Endothelial cell (in vitro differentiated cells): ENCODE data around the gene CFP. TPM values are rescaled to one million over a fixed set of nuclear protein-coding genes. Genes with fewer than 3 reads are reported as not detected.

Experiments
- DNase-seq: peaks from one replicate; pipeline ENCODE4 v3.0.0; 2021; ENCODE audit warnings: low spot score
- H3K27ac Mint-ChIP-seq: one replicate; pipeline ENCODE4 v1.8.0; 2021; ENCODE audit warnings: mixed read lengths, inconsistent platforms; ENCODE audit not compliant: unreplicated experiment
- H3K27me3 Mint-ChIP-seq: one replicate; pipeline ENCODE4 v1.8.0; 2021; ENCODE audit warnings: mild to moderate bottlenecking, moderate library complexity, mixed read lengths, inconsistent platforms; ENCODE audit not compliant: unreplicated experiment
- H3K36me3 Mint-ChIP-seq: one replicate; pipeline ENCODE4 v1.8.0; 2021; ENCODE audit warnings: mild to moderate bottlenecking, low read depth, mixed read lengths, inconsistent platforms; ENCODE audit not compliant: unreplicated experiment
- H3K4me1 Mint-ChIP-seq: one replicate; pipeline ENCODE4 v1.8.0; 2021; ENCODE audit warnings: mild to moderate bottlenecking, mixed read lengths, inconsistent platforms; ENCODE audit not compliant: unreplicated experiment
- H3K4me3 Mint-ChIP-seq: one replicate; pipeline ENCODE4 v1.8.0; 2021; ENCODE audit warnings: mild to moderate bottlenecking, mixed read lengths, inconsistent platforms; ENCODE audit not compliant: unreplicated experiment
- H3K9me3 Mint-ChIP-seq: one replicate; pipeline ENCODE4 v1.8.0; 2021; ENCODE audit warnings: mixed read lengths, inconsistent platforms; ENCODE audit not compliant: unreplicated experiment
- total RNA-seq: library from RNA; stranded (reverse); fragmentation: NEBNext Ultra II Directional; extraction: Animal tissue kit (Norgen Biotek cat#: 25700); gene quantifications from one replicate; pipeline ENCODE4 v1.2.1, GENCODE V29; 2021; ENCODE audit not compliant: unreplicated experiment
- TF ChIP-seq, protein P1 (sequence below): fragments of 200-600 bp; sonication (generic); IDR thresholded peaks from one replicate; pipeline ENCODE4 v1.5.0; 2021; ENCODE audit warnings: antibody characterized with exemption; ENCODE audit not compliant: unreplicated experiment

Gene CFP
- total RNA-seq, 1 donor from 2014 or later, result 27.5 TPM

DNA sequence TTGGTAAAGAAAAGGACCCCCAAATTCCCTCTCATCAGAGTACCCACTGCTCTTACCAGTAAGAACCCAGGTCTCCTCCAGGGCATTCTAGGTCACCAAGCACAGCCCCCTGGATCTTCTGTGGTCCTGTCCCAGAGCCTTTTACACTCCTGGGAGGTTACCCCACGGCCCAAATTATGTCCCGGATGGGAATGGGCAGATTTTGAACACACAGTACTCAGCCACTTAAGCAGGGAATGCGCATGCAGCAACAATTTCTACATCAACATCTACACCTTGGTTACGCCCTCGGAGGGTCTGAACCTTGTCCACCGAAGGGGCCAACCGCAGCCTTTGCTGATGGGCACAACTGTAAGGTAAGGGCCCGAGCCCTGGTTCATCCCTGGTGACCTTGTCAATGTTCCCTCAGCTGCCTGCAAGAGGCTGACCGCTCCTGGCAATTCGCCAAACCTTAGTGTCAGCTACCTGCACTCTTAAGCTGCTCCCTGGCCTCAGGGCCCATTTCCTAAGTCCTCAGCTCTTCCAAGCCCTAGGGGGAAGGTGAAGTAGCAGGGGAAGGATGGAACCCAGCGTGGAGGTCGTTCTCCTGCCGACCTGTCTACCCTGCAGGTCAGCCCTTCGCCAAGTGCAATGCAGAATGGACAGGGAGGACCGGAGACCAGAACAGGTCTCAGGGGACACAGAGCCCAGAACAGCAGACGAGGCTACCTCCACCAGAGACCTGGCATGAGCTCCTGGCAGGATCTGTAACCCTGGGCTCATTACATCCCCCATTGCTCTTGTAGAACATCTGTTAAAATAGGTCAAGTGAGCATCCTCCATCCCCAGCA is 41.6 kb downstream of the CFP start:
- H3K27ac Mint-ChIP-seq, result no peak overlapping the region
- peaks cover 6% of the 10 kb centered on the region for H3K36me3 Mint-ChIP-seq
- no peak overlapping the region for H3K4me3 Mint-ChIP-seq
- TF ChIP-seq, protein P1, sequence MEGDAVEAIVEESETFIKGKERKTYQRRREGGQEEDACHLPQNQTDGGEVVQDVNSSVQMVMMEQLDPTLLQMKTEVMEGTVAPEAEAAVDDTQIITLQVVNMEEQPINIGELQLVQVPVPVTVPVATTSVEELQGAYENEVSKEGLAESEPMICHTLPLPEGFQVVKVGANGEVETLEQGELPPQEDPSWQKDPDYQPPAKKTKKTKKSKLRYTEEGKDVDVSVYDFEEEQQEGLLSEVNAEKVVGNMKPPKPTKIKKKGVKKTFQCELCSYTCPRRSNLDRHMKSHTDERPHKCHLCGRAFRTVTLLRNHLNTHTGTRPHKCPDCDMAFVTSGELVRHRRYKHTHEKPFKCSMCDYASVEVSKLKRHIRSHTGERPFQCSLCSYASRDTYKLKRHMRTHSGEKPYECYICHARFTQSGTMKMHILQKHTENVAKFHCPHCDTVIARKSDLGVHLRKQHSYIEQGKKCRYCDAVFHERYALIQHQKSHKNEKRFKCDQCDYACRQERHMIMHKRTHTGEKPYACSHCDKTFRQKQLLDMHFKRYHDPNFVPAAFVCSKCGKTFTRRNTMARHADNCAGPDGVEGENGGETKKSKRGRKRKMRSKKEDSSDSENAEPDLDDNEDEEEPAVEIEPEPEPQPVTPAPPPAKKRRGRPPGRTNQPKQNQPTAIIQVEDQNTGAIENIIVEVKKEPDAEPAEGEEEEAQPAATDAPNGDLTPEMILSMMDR, result no peak
- H3K27me3 Mint-ChIP-seq, result peaks cover 3% of the 10 kb centered on the region
- DNase-seq, result no peak
- peaks cover 8% of the 10 kb centered on the region for H3K4me1 Mint-ChIP-seq
- no peaks in the 10 kb centered on the region for H3K9me3 Mint-ChIP-seq

GRCh38 chrX:47587091-47587891 is 42.4 kb downstream of the CFP start:
- Mint-ChIP-seq H3K27me3 (peaks cover 3% of the 10 kb centered on the region), H3K4me1 (peaks cover 8% of the 10 kb centered on the region), H3K9me3 (no peaks in the 10 kb centered on the region), H3K4me3 (no peak overlapping the region), H3K27ac (no peak overlapping the region), H3K36me3 (peaks cover 6% of the 10 kb centered on the region)
- no peak for DNase-seq
- TF ChIP-seq, protein P1, result no peak

DNA sequence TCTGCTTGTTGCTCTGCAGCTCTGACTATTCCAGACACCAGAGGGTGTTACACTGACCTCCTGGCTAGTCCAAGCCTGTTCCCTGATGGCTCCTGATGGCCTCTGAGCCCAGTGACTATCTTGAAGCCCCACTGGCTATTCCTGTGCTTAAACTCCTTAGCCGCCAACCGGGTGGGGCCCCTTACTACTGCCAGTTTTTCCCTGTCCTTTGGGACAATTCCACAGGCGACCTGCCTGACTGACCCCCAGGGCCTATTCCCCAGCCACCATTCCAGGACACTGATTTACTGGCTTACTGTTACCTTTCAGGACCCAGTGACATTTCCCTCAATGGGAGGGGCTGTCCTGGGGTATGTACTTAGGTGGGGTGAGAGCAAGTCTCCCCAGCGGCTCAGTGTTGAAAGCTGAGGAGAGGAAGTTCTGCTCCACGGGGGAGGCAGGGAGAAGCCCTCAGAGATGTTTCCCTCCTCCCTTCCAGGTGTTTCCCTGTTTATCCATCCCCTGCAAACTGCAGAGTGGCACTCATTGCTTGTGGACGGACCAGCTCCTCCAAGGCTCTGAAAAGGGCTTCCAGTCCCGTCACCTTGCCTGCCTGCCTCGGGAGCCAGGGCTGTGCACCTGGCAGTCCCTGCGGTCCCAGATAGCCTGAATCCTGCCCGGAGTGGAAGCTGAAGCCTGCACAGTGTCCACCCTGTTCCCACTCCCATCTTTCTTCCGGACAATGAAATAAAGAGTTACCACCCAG is 43.5 kb downstream of the CFP start:
- H3K27me3 Mint-ChIP-seq, result peaks cover 5% of the 10 kb centered on the region
- no peak for DNase-seq
- peak overlapping the region; percentile 56 for H3K4me3 Mint-ChIP-seq
- TF ChIP-seq, protein P1, result no peak
- H3K27ac Mint-ChIP-seq, result no peak overlapping the region
- peaks cover 6% of the 10 kb centered on the region for H3K36me3 Mint-ChIP-seq
- H3K4me1 Mint-ChIP-seq, result peaks cover 13% of the 10 kb centered on the region
- H3K9me3 Mint-ChIP-seq, result no peaks in the 10 kb centered on the region

DNA sequence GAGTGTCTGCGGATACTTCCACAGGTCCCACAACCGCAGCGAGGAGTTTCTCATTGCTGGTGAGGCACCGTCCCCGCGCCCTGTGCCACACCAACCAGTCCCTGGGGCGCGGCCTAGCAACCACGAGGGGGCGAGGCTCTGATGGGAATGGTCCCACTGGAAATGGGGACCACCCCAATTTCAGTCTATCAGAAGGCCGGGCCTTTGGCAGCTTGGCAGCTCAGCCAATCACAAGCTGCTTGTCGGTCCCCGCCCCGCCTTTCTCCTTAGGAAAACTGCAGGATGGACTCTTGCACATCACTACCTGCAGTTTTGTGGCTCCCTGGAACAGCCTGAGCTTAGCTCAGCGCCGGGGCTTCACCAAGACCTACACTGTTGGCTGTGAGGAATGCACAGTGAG is 44.5 kb downstream of the CFP start:
- no peak overlapping the region for H3K27ac Mint-ChIP-seq
- peaks cover 6% of the 10 kb centered on the region for H3K36me3 Mint-ChIP-seq
- TF ChIP-seq, protein P1, result no peak
- H3K4me1 Mint-ChIP-seq, result peaks cover 13% of the 10 kb centered on the region
- no peak for DNase-seq
- H3K27me3 Mint-ChIP-seq, result peaks cover 5% of the 10 kb centered on the region
- no peaks in the 10 kb centered on the region for H3K9me3 Mint-ChIP-seq
- H3K4me3 Mint-ChIP-seq, result no peak overlapping the region
